Globus pallidus (tissue), 1 donor: ENCODE results near the gene TAF4.
"Not testable (repeated sequence)": the region's sequence is repeated elsewhere in the genome, so short reads cannot be mapped to it uniquely, and the experiment has no call there.

Source experiments
- DNase-seq: peaks from one replicate; pipeline ENCODE4 v3.0.0-alpha.2; 2015; ENCODE audit warnings: low spot score

Gene TAF4

DNA sequence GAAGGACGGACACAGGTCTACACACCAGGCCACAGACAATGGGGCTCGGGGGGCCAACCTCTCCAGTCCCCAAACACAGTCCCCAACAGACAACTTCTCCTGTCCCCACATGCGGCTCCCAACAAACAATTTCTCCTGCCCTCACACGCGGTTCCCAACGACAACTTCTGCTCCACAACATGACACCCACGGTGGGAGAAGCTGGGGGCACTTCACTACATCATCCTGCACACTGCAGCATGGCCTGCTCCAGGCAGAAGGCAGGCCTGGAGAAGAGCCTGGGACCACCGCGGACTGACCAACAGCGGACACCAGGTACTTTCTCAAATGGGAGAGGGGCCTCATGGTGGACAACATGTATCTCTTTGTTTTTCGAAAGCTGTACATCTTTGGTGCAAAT lies 6.7 kb downstream of the TAF4 start:
- DNase-seq = no peak

- no peak for DNase-seq
Measured at GRCh38 chr20:62056975-62057374, 8.7 kb downstream of the TAF4 start.

DNA sequence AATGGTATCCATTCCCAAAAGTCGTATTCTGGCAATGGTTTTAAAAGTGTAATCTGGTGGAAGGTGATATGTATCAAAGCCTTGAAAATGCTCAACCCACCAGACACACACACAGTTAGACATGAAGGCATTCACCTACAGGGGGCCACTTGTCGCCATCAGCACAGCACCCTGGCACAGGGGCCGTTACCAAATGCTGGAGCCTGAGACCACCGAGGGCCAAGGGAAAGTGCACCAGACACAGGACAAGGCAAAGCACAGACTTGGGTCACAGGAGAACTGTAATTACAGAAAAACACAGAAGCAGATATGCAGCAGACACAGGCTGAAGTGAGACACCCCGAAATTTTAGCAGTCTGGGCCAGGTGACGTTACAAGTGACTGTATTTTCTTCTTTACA lies 9.3 kb downstream of the TAF4 start:
- DNase-seq = no peak

GRCh38 chr20:62055862-62056115 lies 9.9 kb downstream of the TAF4 start:
- DNase-seq = not testable (repeated sequence)

- no peak for DNase-seq
Measured at GRCh38 chr20:62055106-62055861, 10.4 kb downstream of the TAF4 start.

DNA sequence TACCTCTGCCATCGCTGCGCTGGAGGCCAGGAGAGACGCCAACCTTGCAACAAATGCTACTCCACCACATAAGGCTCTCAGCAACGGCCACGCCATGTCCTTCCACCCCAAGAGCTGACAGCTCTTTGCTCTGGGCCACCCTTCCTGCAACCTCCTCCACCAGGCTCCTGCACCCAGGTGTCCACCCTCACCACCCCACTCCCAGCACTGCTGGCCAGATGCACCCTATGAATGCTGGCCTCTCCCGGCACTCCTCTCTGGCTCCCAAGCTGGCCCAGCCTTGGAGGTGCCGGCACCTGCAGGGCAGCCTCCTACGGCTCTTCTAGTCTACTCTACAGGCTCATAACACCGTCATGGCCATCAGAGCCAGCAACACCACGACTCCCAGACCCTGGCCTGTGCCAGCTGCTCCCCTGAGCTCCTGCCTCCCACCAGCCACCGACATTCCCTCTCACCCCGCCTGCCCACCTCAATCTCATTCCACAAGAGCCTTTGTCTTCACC lies 11.2 kb downstream of the TAF4 start:
- DNase-seq = no peak

GRCh38 chr20:62053465-62054196 lies 12.1 kb downstream of the TAF4 start:
- no peak for DNase-seq

DNA sequence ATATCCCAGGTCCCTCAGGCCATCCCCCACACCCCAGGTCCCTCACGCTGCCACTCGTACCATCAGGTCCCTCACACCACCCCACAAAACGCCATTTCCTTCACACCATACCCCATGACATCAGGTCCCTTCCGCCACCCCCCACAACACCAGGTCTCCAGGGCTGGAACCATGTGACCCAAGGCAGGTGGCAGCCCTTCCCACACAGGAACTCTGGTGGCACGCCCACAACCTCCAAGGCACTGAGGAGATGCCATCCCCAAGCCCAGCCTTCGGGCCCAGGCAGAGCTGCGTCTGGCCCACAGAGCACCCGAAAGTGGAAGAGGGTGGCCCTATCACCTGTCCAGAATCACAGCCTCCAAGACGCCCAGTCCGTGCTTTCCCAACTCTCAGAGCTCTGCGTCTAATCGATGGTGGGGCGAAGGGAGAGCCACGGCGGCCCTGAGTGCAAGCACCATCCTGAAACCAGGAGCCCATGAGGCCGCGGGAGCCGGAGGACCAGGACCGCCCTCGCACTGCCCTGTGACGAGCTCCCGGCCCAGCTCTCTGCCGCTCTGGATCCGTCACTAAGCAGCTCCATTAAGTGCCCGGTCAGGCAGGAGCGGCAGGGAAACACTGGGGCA lies 12.7 kb downstream of the TAF4 start:
- DNase-seq = no peak

GRCh38 chr20:62052336-62052841 lies 13.3 kb downstream of the TAF4 start:
- DNase-seq = no peak

GRCh38 chr20:62051546-62052255 lies 14.0 kb downstream of the TAF4 start:
- DNase-seq = no peak

GRCh38 chr20:62051144-62051543 lies 14.5 kb downstream of the TAF4 start:
- DNase-seq = no peak

GRCh38 chr20:62050166-62051120 lies 15.2 kb downstream of the TAF4 start:
- DNase-seq = no peak

DNA sequence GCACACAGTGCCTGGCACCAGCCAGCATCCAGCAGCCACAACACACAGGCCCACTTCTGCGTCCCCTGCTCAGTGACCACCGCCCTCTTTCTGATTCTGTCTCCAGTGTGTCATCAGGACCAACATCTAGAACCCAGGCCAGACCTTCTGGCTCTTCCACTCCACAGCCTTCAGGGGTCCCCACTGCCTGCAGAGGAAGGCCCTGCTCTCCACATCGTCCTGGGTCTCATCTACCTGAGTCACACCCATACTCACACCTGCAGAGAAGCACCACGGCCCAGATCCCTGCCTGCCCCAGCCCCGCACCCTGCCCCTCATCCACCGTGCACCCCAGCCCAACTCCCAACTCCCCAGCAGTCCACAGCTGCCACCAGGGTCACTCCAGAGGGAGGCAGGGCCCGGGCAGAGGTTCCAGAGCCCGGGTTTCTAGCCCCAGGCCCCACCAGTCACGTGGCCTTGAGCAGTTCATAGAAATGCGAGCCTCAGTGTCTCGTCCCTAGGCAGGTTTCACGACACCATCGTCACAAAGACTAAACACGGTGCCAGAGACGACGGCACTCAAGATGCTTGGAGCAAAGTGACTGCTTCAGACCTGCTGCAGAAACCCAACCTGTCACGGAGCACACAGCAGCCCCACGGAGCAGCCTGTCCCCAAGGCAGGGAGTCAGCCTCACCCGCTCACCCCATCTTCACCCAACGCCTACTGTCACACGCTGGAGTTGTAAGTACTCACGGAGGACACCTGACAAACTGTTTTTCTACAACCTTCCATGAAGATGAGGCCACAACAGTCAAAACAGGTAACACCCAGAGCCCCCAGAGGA lies 16.1 kb downstream of the TAF4 start:
- no peak for DNase-seq

GRCh38 chr20:62048821-62049291 lies 16.8 kb downstream of the TAF4 start:
- DNase-seq = no peak

GRCh38 chr20:62048346-62048761 lies 17.3 kb downstream of the TAF4 start:
- no peak for DNase-seq

- no peak for DNase-seq
Measured at GRCh38 chr20:62047666-62048345, 17.9 kb downstream of the TAF4 start.

- no peak for DNase-seq
Measured at GRCh38 chr20:62046431-62046830, 19.2 kb downstream of the TAF4 start.

- DNase-seq = no peak
Measured at GRCh38 chr20:62045529-62046285, 20.0 kb downstream of the TAF4 start.

DNA sequence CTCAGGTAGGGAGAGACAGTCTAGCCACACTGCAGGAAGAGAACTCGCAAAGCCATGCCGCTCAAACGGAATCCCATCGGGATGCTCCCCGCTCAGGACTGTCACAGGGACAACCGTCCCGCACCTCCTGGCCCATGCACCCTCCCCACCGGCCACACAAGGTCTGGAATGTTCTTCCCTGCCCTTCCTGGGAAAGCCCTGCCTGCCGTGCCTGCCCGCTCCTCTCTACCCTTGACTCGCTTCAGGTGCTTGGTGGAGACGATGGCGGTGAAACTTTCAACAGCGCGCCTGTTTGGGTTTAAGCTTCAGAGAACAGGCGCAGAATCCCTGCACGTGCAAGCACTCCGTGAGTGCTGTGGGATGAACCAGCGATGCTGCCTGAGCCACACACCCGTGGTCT lies 20.6 kb downstream of the TAF4 start:
- DNase-seq = no peak
